ENCODE data around the gene RALY. TPM values are rescaled to one million over a fixed set of nuclear protein-coding genes. Genes with fewer than 3 reads are reported as not detected.

RALY gene
- total RNA-seq, 2 experiments from 2014 or later = 136 to 163 TPM

DNA sequence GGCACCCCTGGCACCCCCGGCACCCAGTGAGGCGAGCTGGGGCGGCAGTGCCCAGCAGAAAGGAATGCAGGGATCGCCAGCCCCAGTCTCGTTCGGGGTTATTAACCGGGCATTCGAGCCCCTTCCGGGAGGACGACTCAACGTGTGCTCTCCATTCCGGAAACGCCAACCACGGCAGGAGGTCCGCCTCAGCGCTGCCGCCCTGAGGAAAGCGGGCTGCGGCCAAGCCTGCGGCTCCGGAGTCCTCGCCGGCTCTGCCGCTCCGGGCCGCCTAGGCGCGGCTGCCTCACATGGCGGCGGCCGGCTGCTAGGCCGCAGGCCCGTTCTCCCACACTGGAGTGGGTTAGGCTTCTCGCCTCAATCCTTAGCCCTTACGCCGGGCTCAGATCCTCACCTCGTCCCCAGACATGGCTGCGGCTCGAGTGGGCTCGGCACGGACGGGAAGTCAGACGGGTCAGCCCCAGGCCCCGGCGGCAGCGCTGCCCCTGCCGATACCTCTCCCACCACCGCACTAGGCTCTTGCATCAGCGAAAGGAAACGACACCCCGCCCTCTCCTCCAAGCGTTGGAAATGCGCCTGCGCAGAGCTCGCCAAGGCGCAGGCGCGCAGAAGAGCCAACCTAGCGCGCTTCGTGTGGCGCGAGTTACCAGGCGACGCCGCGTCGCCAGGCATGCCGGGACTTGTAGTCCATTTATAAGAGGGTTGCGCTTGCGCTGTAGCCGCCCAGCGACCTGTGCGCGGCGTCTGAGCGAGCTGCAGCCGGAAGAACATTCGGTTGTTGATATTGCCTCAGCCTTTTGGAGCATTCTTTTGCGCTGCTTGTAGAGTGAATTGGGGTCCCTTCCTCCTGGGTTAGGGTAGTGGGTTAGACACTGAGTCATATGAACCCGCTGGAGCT is 118.2 kb downstream of the RALY start, which contains the start of gene EIF2S2:
EIF2S2 (minus strand) TSS at position 542 of the 898 bp plus-strand sequence; CDS start at position 409, 133 bp downstream.
- peak within 1 kb of the TSS; percentile 81 for H3K27ac ChIP-seq (ENCODE audit: low read depth, low read length, poor library complexity, severe bottlenecking)
- peaks cover 31% of the 10 kb centered on the region for H4K20me1 ChIP-seq (ENCODE audit: insufficient read depth, low read length)
- peak within 1 kb of the TSS; percentile 98 for H3K4me3 ChIP-seq (ENCODE audit: low read depth, low read length, poor library complexity, severe bottlenecking)
- intact Hi-C loops (cut with micrococcal nuclease; ENCODE audit: unreplicated experiment) = loop anchor here (1.0 to 5.0 kb wide), 4 partner anchors 12 to 425 kb away; partner anchors contain the start of genes CHMP4B, E2F1 and RALY
- CTCF ChIA-PET (ENCODE audit: unreplicated experiment) = interaction anchor here (0.5 to 1.0 kb wide), 2 partner anchors 228 to 235 kb away, joined by 3 read pairs; no protein-coding TSS in a partner anchor
- TF ChIP-seq, protein P1, sequence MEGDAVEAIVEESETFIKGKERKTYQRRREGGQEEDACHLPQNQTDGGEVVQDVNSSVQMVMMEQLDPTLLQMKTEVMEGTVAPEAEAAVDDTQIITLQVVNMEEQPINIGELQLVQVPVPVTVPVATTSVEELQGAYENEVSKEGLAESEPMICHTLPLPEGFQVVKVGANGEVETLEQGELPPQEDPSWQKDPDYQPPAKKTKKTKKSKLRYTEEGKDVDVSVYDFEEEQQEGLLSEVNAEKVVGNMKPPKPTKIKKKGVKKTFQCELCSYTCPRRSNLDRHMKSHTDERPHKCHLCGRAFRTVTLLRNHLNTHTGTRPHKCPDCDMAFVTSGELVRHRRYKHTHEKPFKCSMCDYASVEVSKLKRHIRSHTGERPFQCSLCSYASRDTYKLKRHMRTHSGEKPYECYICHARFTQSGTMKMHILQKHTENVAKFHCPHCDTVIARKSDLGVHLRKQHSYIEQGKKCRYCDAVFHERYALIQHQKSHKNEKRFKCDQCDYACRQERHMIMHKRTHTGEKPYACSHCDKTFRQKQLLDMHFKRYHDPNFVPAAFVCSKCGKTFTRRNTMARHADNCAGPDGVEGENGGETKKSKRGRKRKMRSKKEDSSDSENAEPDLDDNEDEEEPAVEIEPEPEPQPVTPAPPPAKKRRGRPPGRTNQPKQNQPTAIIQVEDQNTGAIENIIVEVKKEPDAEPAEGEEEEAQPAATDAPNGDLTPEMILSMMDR (conservative IDR thresholded peaks at IDR 0.05; ENCODE audit: low read length) = no peak
- no peak for TF ChIP-seq EZH2phosphoT487 (IDR thresholded peaks at IDR 0.05; ENCODE audit: borderline replicate concordance, low read depth, low read length)
- H3K4me1 ChIP-seq (ENCODE audit: insufficient read depth, low read length, poor library complexity, severe bottlenecking) = peaks cover 40% of the 10 kb centered on the region
- peaks cover 51% of the 10 kb centered on the region for H3K79me2 ChIP-seq (ENCODE audit: insufficient read depth, low read depth, low read length)
- no peaks in the 10 kb centered on the region for H3K9me3 ChIP-seq (ENCODE audit: low read length)
- peak; percentile 100 for DNase-seq (ENCODE audit: low spot score)
- BruUV-seq (replicated peaks) = no TSS peak
- H2AFZ ChIP-seq (ENCODE audit: low read length) = peak within 1 kb of the TSS; percentile 85
- peak within 1 kb of the TSS; percentile 94 for H3K4me2 ChIP-seq (ENCODE audit: low read length)
- peaks cover 47% of the 10 kb centered on the region for H3K36me3 ChIP-seq (ENCODE audit: insufficient read depth, low read length)
- POLR2A ChIA-PET = interaction anchor here (0.6 to 1.6 kb wide), 16 partner anchors 9 to 405 kb away, joined by 3 to 6 read pairs (median 4); no protein-coding TSS in a partner anchor
- no peaks in the 10 kb centered on the region for H3K9me2 ChIP-seq (ENCODE audit: insufficient read depth, low read length)

DNA sequence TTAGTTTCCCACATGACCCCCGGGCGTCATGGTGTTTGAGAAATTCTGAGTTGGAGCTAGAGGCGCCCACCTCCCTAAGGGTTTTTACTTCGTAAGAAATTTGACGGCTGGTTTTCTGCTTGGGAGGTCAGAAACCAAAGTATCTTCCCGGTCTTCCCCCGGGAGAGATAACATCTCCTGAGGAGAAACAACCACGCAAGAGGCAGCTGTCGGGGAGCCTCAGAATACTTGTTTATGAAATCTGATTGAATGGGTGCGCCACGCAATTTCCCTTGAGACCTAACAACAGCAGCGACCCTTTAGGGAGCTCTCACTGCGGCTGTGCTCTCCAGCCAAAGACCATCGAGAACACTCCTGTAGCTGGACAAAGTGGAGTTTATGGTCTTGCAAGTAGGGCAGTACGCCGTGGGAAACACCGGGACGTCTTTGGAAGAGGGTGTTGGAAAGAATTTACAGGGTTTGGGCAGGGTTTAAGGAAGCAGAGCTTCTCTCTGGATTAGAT is 118.9 kb downstream of the RALY start:
- H3K36me3 ChIP-seq (ENCODE audit: insufficient read depth, low read length) = peaks cover 40% of the 10 kb centered on the region
- no peak for DNase-seq (ENCODE audit: low spot score)
- H3K4me2 ChIP-seq (ENCODE audit: low read length) = peak overlapping the region; percentile 68
- H3K9me3 ChIP-seq (ENCODE audit: low read length) = no peaks in the 10 kb centered on the region
- ChIA-PET POLR2A (interaction anchor here (0.6 to 1.6 kb wide), 20 partner anchors 9 to 608 kb away, joined by 3 to 9 read pairs (median 4); no protein-coding TSS in a partner anchor), CTCF (ENCODE audit: unreplicated experiment) (interaction anchor here (0.5 to 1.0 kb wide), 2 partner anchors 229 to 236 kb away, joined by 3 read pairs; no protein-coding TSS in a partner anchor)
- no peak for TF ChIP-seq EZH2phosphoT487 (IDR thresholded peaks at IDR 0.05; ENCODE audit: borderline replicate concordance, low read depth, low read length)
- TF ChIP-seq, protein P1 (conservative IDR thresholded peaks at IDR 0.05; ENCODE audit: low read length) = no peak
- peaks cover 34% of the 10 kb centered on the region for H3K4me1 ChIP-seq (ENCODE audit: insufficient read depth, low read length, poor library complexity, severe bottlenecking)
- peaks cover 29% of the 10 kb centered on the region for H4K20me1 ChIP-seq (ENCODE audit: insufficient read depth, low read length)
- H3K27ac ChIP-seq (ENCODE audit: low read depth, low read length, poor library complexity, severe bottlenecking) = peak overlapping the region; percentile 60
- TSS peak; percentile 100 for BruUV-seq (replicated peaks)
- no peaks in the 10 kb centered on the region for H3K9me2 ChIP-seq (ENCODE audit: insufficient read depth, low read length)
- peak overlapping the region; percentile 85 for H2AFZ ChIP-seq (ENCODE audit: low read length)
- H3K4me3 ChIP-seq (ENCODE audit: low read depth, low read length, poor library complexity, severe bottlenecking) = peak overlapping the region; percentile 98
- H3K79me2 ChIP-seq (ENCODE audit: insufficient read depth, low read depth, low read length) = peaks cover 44% of the 10 kb centered on the region
- intact Hi-C loops (cut with micrococcal nuclease; ENCODE audit: unreplicated experiment) = loop anchor here (1.0 to 5.0 kb wide), 4 partner anchors 12 to 425 kb away; partner anchors contain the start of genes CHMP4B, E2F1 and RALY
